Cardiac muscle cell (in vitro differentiated cells and primary cell): Measurements from ENCODE around the gene CUL1. TPM values are rescaled to one million over a fixed set of nuclear protein-coding genes. Genes with fewer than 3 reads are reported as not detected.

ENCODE experiments used
- DNase-seq, 2 donors: peaks; one replicate each; pipeline versions ENCODE4 v3.0.0 to v3.0.0-alpha.2; 2010 to 2017; ENCODE audit warnings: low read depth in 1 of 2, low spot score in 1 of 2
- H3K27ac ChIP-seq: fragments of 200-600 bp; sonication (generic); 2 replicates; pipeline ENCODE4 v1.5.1; 2016
- H3K27me3 ChIP-seq: fragments of 200-600 bp; sonication (generic); 2 replicates; pipeline ENCODE4 v1.6.0; 2016; ENCODE audit warnings: control low read depth
- H3K36me3 ChIP-seq: fragments of 200-600 bp; sonication (generic); 2 replicates; pipeline ENCODE4 v1.5.1; 2016; ENCODE audit warnings: control low read depth
- H3K4me1 ChIP-seq: fragments of 200-600 bp; sonication (generic); 2 replicates; pipeline ENCODE4 v1.8.1; 2017; ENCODE audit warnings: low read depth, mild to moderate bottlenecking, mixed run types
- H3K4me3 ChIP-seq: fragments of 200-600 bp; sonication (generic); 2 replicates; pipeline ENCODE4 v1.5.1; 2016; ENCODE audit warnings: mild to moderate bottlenecking
- H3K9me3 ChIP-seq: fragments of 200-600 bp; sonication (generic); 2 replicates; pipeline ENCODE4 v1.5.1; 2017; ENCODE audit warnings: low read depth, mild to moderate bottlenecking, control low read depth
- CTCF ChIP-seq: IDR thresholded peaks from 2 replicates; pipeline ENCODE4 v1.5.1; 2012; ENCODE audit warnings: low read depth, mild to moderate bottlenecking, low read length
- polyA plus RNA-seq: library from polyadenylated mRNA; unstranded; fragments of >200 nt; fragmentation: Nextera tagmentation; extraction: Ambion mirVana; gene quantifications from 2 replicates; pipeline ENCODE4 v1.2.1, GENCODE V29; 2016
- total RNA-seq: library from RNA; depleted of rRNA; stranded (reverse); fragments of >200 nt; gene quantifications from 2 replicates; pipeline ENCODE4 v1.2.3, GENCODE V29; 2016

CUL1 gene
- total and polyA plus RNA-seq, 2 experiments from 2014 or later = 58.8 to 71.6 TPM

- H3K9me3 ChIP-seq = no peaks in the 10 kb centered on the region
- H3K4me3 ChIP-seq = no peak overlapping the region
- TF ChIP-seq CTCF = no peak
- no peaks in the 10 kb centered on the region for H3K27me3 ChIP-seq
- H3K36me3 ChIP-seq = no peaks in the 10 kb centered on the region
- H3K27ac ChIP-seq = no peak overlapping the region
- no peak for DNase-seq
- H3K4me1 ChIP-seq = peaks cover 3% of the 10 kb centered on the region
These were observed 19.7 kb downstream of the CUL1 start for GRCh38 chr7:148718431-148718830.

- Histone ChIP-seq H3K4me1 (peaks cover 3% of the 10 kb centered on the region), H3K9me3 (no peaks in the 10 kb centered on the region), H3K27me3 (no peaks in the 10 kb centered on the region), H3K36me3 (no peaks in the 10 kb centered on the region), H3K27ac (peak overlapping the region; percentile 24), H3K4me3 (no peak overlapping the region)
- TF ChIP-seq CTCF = no peak
- no peak for DNase-seq
These were observed 21.1 kb downstream of the CUL1 start for GRCh38 chr7:148719753-148720152.

- DNase-seq = peak in 1 of 2 donors; percentile 49
- peaks cover 3% of the 10 kb centered on the region for H3K4me1 ChIP-seq
- no peak for TF ChIP-seq CTCF
- no peaks in the 10 kb centered on the region for H3K36me3 ChIP-seq
- H3K4me3 ChIP-seq = no peak overlapping the region
- H3K27ac ChIP-seq = peak overlapping the region; percentile 66
- H3K9me3 ChIP-seq = no peaks in the 10 kb centered on the region
- H3K27me3 ChIP-seq = no peaks in the 10 kb centered on the region
These were observed 21.8 kb downstream of the CUL1 start for GRCh38 chr7:148720472-148720871.

- Histone ChIP-seq H3K36me3 (no peaks in the 10 kb centered on the region), H3K9me3 (no peaks in the 10 kb centered on the region), H3K4me1 (peaks cover 3% of the 10 kb centered on the region), H3K27me3 (no peaks in the 10 kb centered on the region), H3K27ac (no peak overlapping the region), H3K4me3 (no peak overlapping the region)
- no peak for DNase-seq
- TF ChIP-seq CTCF = no peak
These were observed 22.7 kb downstream of the CUL1 start for GRCh38 chr7:148721390-148721789.

GRCh38 chr7:148722340-148723165, 23.9 kb downstream of the CUL1 start:
- no peak overlapping the region for H3K4me3 ChIP-seq
- no peak for TF ChIP-seq CTCF
- no peaks in the 10 kb centered on the region for H3K36me3 ChIP-seq
- no peak overlapping the region for H3K27ac ChIP-seq
- no peaks in the 10 kb centered on the region for H3K9me3 ChIP-seq
- no peaks in the 10 kb centered on the region for H3K27me3 ChIP-seq
- H3K4me1 ChIP-seq = no peaks in the 10 kb centered on the region
- no peak for DNase-seq
